Pancreas (tissue), 10 donors: ENCODE results near the gene ZNF638. TPM values are rescaled to one million over a fixed set of nuclear protein-coding genes. Genes with fewer than 3 reads are reported as not detected.

Experiments used
- ATAC-seq, 4 donors: fragments of 200-7000 bp; cut with Tn5 transposase; one replicate each; pipeline versions ENCODE4 v1.8.0 to v1.9.1; 2020; ENCODE audit warnings: mild to moderate bottlenecking in 4 of 4, moderate library complexity in 4 of 4
- DNase-seq, 6 donors: peaks; one replicate each; pipeline ENCODE4 v3.0.0-alpha.2; 2020
- FAIRE-seq: peaks from 2 replicates; lab custom pipeline; 2012; peaks lifted over from hg19 to GRCh38; lab: Jason Lieb, UNC
- H3K27ac ChIP-seq, 4 donors: fragments of 200-600 bp; sonication (generic); 1 replicate in 3 of 4; 2 replicates in 1 of 4; pipeline versions ENCODE4 v1.5.0 to v1.8.0; 2020
- H3K27me3 ChIP-seq, 4 donors: fragments of 200-600 bp; one replicate each; pipeline ENCODE4 v1.8.0; 2021
- H3K36me3 ChIP-seq, 3 donors: fragments of 200-600 bp; sonication (generic) in 1 of 3; one replicate each; pipeline versions ENCODE4 v1.5.0 to v1.8.0; 2020 to 2021
- H3K4me1 ChIP-seq, 3 donors: fragments of 200-600 bp; one replicate each; pipeline ENCODE4 v1.8.0; 2021
- H3K4me3 ChIP-seq, 4 donors: fragments of 200-600 bp; sonication (generic) in 2 of 4; one replicate each; pipeline versions ENCODE4 v1.5.0 to v1.8.0; 2020 to 2021
- H3K9me3 ChIP-seq, 4 donors: fragments of 200-600 bp; one replicate each; pipeline ENCODE4 v1.8.0; 2021
- WGBS, 2 donors: extraction: QIAGEN DNeasy Blood & Tissue Kit; methylation state at CpG; one replicate each; pipeline ENCODE4 v1.1.7; 2013; 5-methylcytosine and 5-hydroxymethylcytosine counted together
- intact Hi-C, 3 donors: fragments of 100-400 bp; cut with DNase I; formaldehyde crosslinking; loops; one replicate each; pipeline versions ENCODE4 v1.11.1 to v1.14.2; 2022
- polyA plus RNA-seq, 2 donors: library from polyadenylated mRNA; stranded (reverse); fragments of 200-250 nt; gene quantifications; one replicate each; pipeline ENCODE4 v1.2.3, GENCODE V29; 2013
- total RNA-seq, 6 donors: library from RNA; stranded (reverse); fragmentation: NEBNext Ultra II Directional in 4 of 6; extraction: Animal tissue kit (Norgen Biotek cat#: 25700) in 4 of 6; gene quantifications; one replicate each; pipeline versions ENCODE4 v1.2.1 to v1.2.4, GENCODE V29; 2021 to 2023
- TF ChIP-seq, protein P1 (sequence below), 4 donors: fragments of 200-600 bp; sonication (generic) in 3 of 4; IDR thresholded peaks; one replicate each; pipeline versions ENCODE4 v1.5.0 to v1.8.0; 2021; ENCODE audit warnings: antibody characterized with exemption in 4 of 4
- donor health status: healthy with polysubstance abuse.
- donor health status: DM: no; HTN: no; CAD: no; lungs with moderate emphysema.
- donor health status: DM: no; HTN: no; CAD: no.
- donor health status: control.
- donor health status: control.
- donor health status: Bipolar disorder and iron deficiency.
- donor health status: DM: yes; HTN: yes; CAD: no.
- donor health status: DM: no; HTN: no; CAD: no.
- donor health status: DM: no; HTN: no; CAD: no.
- donor health status: DM: yes; HTN: yes; CAD: no.

Gene ZNF638
- total and polyA plus RNA-seq, 8 donors, result 35.4 to 117 (median 52.7) TPM

DNA sequence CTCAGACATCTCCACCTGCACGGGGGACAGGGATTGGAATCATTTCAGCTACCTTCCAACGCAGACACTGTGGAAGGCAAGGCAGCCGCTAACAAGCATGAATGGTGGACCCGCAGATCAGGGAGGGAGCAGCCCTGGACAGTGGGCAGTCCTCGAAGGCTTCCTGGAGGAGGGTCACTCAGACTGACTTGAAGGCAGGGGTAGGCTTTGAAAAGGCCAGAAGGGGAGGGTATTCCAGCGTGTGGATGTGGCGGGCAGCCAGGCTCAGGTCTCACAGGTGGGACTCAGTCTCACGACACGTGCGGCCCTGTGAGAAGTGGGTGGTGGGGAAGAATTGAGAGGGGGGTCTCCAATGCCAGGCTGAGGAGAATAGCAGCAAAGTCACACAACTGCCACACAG, 151.7 kb downstream of the ZNF638 start:
- Histone ChIP-seq H3K4me3 (no peak overlapping the region), H3K36me3 (no peaks in the 10 kb centered on the region), H3K27ac (no peak overlapping the region), H3K27me3 (no peaks in the 10 kb centered on the region), H3K9me3 (no peaks in the 10 kb centered on the region), H3K4me1 (no peaks in the 10 kb centered on the region)
- ATAC-seq (no peak), DNase-seq (no peak), FAIRE-seq (no peak)
- 71 to 92% methylated on average over 10 of the region's 10 CpGs for whole genome bisulfite sequencing, 2 donors
- TF ChIP-seq, protein P1, sequence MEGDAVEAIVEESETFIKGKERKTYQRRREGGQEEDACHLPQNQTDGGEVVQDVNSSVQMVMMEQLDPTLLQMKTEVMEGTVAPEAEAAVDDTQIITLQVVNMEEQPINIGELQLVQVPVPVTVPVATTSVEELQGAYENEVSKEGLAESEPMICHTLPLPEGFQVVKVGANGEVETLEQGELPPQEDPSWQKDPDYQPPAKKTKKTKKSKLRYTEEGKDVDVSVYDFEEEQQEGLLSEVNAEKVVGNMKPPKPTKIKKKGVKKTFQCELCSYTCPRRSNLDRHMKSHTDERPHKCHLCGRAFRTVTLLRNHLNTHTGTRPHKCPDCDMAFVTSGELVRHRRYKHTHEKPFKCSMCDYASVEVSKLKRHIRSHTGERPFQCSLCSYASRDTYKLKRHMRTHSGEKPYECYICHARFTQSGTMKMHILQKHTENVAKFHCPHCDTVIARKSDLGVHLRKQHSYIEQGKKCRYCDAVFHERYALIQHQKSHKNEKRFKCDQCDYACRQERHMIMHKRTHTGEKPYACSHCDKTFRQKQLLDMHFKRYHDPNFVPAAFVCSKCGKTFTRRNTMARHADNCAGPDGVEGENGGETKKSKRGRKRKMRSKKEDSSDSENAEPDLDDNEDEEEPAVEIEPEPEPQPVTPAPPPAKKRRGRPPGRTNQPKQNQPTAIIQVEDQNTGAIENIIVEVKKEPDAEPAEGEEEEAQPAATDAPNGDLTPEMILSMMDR (IDR thresholded peaks at IDR 0.05), result no peak
- intact Hi-C loops, result no loop called here

DNA sequence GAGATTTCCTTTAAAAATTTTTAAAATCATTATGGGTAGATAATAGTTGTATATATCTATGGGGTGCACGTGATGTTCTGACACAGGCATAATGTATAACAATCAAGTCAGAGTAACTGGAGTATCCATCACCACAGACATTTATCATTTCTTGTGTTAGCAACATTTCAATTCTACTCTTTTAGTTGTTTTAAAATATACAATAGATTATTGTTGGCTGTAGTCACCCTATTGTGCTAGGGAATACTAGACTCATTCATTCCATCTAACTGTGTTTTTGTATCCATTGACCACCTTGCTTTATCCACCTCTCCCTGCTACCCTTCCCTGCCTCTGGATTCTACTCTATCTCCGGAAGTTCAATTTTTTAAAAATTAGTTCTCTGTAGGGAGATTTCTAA, 152.8 kb downstream of the ZNF638 start:
- Histone ChIP-seq H3K27me3 (no peaks in the 10 kb centered on the region), H3K4me3 (no peak overlapping the region), H3K36me3 (no peaks in the 10 kb centered on the region), H3K27ac (no peak overlapping the region), H3K9me3 (no peaks in the 10 kb centered on the region), H3K4me1 (no peaks in the 10 kb centered on the region)
- DNase-seq (no peak), ATAC-seq (no peak), FAIRE-seq (no peak)
- WGBS, 2 donors, result 78 to 89% methylated on average over 2 of the region's 2 CpGs
- intact Hi-C loops, result no loop called here
- TF ChIP-seq, protein P1 (IDR thresholded peaks at IDR 0.05), result no peak

Other genes with a start within 250 kb of the ZNF638 start
- 10 to 100 TPM; 15.0 to 18.8 (median 15.6) TPM for gene MCEE, start 201.6 kb upstream of the ZNF638 start, total RNA-seq
- gene MCEE, start 201.6 kb upstream of the ZNF638 start, polyA plus RNA-seq, result 10 to 100 TPM; 17.4 to 28.5 TPM
- gene MPHOSPH10, start 201.1 kb upstream of the ZNF638 start, total RNA-seq, result 10 to 100 TPM; 11.6 to 17.6 (median 14.4) TPM
- gene MPHOSPH10, start 201.1 kb upstream of the ZNF638 start, polyA plus RNA-seq, result 10 to 100 TPM; 14.5 to 22.5 TPM
- 10 to 100 TPM; 30.4 to 67.4 (median 51.1) TPM for gene PAIP2B, start 104.7 kb upstream of the ZNF638 start, total RNA-seq
- gene PAIP2B, start 104.7 kb upstream of the ZNF638 start, polyA plus RNA-seq, result 10 to 100 TPM in 1 of 2 donors, 1 to 10 TPM in 1; 9.0 to 12.9 TPM
- 1 to 10 TPM; 1.1 to 5.5 (median 1.9) TPM for gene DYSF, start 121.8 kb downstream of the ZNF638 start, total RNA-seq
- gene DYSF, start 121.8 kb downstream of the ZNF638 start, polyA plus RNA-seq, result 1 to 10 TPM; 2.2 to 3.5 TPM